Measurements from ENCODE around the gene SNRPD1.
A peak's percentile ranks its signal among the peaks of the same experiment; 100 is the strongest.
"Not testable (repeated sequence)": the region's sequence is repeated elsewhere in the genome, so short reads cannot be mapped to it uniquely, and the experiment has no call there.

SNRPD1 gene

DNA sequence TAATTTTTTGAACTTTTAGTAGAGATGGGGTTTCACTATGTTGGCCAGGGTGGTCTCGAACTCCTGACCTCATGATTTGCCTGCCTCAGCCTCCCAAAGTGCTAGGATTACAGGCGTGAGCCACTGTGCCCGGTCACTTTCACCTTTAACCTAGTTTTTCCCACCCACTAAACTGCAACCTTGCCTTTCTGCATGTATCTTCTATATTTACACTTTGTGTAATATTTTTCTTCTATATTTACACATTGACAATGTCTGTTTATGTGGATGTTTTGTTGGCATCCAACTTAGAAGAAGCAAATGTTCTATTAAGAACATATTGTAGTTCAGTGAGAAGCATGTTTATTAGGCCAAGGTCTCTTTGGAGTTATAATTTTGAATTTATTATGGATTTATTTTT is 26.7 kb downstream of the SNRPD1 start:
- DNase-seq: no peak

DNA sequence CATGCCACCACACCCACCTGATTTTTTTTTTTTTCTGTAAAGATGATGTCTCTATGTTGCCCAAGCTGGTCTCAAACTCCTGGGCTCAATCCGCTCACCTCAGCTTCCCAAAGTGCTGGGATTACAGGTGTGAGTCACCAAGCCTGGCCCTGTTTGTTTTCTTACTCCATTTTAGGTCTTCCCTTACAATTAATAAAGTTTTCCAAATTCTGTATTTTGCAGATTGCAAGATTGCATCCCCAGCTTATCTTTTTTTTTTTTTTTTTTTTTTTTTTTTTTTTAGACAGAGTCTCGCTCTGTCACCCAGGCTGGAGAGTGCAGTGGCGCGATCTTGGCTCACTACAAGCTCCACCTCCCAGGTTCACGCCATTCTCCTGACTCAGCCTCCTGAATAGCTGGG is 28.3 kb downstream of the SNRPD1 start:
- DNase-seq: not testable (repeated sequence)

DNA sequence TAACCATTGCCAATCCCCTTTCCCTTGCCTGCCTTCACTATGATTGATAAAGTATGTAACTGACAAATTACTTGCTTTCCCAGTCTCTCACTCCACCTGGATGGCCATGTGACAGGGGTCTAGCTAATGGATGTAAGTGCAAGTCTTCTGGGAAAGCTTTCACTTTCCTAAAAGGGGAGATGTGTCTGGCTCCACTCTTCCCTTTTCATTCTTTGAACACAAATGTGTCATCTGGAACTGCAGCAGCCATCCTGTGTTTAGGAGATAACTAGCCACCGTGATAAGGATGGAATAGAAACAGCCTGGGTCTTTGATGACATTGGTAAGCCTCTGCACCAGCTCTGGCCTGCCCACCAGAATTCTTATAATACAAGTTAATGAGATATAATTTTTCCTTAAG is 38.2 kb downstream of the SNRPD1 start:
- DNase-seq: no peak

DNA sequence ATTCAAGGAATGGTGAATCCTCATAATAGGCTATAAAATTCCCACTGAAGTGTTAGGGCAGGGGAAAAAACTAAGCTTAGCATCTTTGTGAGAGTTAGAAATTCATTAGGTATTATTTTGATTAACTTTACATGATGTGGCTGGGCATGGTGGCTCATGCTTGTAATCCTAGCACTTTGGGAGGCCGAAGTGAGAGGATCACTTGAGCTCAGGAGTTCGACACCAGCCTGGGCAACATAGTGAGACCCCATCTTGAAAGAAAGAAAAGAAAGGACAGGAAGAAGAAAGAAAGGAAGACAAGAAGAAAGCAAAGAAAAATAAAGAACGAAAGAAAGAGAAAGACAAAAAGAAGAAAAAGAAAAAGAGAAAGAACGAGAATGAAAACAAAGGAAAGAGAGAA is 40.0 kb downstream of the SNRPD1 start:
- DNase-seq: no peak

DNA sequence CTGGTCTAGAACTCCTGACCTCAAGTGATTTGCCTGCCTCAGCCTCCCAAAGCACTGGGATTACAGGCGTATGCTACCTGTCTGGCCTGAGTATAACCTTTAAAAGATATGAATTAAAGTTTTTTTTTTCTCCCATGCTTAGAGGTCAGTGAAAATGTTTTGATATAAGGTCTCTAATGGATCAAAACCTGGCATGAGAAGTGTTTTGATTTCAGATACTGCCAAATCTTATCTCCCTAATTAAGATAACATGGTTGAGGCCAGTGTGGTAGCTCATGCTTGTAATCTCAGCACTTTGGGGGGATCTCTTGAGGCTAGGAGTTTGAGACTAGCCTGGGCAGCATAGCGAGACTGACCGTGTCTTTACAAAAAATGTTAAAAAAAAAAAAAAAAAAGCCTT is 41.2 kb downstream of the SNRPD1 start:
- no peak for DNase-seq

DNA sequence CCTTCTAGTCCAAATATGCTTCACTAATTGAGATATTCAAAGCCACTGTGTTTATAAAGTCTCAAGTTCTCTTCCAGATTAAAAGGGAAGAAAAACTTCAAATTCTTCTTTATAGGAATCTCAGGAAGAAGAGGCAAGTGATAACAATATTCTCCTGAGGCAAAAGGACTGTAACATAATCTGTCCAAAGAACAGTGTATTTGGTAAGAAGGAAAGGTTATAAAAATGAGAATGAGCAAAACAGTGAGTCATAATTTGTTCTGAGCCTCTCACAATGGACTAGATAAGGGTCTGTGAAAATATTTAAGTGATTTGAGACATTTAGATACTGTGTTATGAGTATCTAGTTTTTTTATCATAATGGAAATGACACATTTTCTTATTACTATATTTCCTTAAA is 44.3 kb downstream of the SNRPD1 start:
- DNase-seq: no peak

DNA sequence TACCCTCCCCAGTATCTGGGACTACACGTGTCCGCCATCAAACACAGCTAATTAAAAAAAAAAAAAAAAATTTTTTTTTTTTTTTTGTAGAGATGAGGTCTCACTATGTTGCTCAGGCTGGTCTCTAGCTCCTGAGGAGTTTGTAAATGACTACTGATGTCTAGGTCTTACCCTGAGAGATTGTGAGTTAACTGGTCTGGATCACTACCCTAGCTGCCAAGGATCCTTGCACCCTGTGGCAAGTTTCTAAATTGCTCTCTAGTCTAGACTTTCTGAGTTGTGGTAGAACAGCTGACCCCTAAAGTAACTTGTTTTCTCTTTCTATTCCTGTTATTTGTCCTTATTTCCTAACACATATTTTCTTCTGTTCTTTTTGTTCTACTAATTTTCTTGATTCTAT is 48.0 kb downstream of the SNRPD1 start:
- DNase-seq: no peak

DNA sequence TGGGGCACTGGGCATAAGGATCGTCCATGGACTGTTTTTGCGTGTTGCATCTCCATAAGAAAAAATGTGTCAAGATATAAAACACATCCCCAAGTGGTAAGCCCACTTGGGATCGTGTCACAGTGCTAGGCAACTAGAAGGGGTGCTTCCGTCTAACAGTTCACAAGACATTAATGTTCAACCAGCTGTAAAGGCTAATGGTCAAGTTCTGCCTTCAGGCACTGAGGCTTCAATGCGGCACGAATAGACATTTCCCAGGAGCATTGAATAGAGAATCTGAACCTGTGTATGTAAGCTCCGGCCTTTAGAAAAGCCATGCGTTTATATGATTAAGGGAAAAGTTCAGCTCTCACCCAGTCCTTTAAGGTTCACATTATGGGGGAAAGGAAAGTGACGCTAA is 50.5 kb downstream of the SNRPD1 start:
- no peak for DNase-seq

DNA sequence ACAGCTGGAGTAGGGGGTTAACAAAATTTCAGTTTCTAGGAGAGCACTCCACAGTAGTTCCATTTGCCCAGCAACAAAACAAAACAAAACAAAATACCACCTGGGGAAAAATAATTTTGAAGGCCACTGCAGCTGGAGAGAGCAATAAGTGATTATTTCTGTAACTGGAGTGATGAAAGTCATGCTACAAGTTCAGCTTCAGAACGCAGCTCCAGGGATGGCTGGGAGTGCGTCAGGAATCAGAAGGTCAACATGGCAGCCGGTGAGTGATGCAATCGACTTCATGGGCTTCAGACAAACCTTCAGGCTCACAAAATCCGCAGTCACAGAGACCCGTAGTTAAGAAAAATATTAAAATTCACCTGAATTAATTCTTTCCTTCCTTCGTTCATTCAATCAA is 51.5 kb downstream of the SNRPD1 start:
- no peak for DNase-seq

DNA sequence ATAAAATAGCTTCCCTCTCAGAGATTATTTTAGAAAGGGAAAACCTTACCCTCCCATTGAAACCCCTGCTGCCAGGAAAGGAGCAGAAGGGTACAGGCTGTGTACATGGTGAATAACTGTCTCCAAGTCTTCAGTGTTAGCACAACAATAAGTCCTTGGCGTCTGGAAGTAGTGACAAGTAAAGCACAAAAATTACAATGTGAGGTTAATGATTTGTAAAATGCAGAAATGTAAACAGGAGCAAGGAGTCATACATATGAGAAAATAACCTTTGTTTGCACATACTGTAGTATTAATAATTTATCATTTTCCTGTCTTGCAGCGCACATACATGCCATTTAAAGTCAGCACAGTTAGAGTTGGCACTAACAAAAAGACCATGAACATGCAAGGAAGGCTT is 52.0 kb downstream of the SNRPD1 start:
- no peak for DNase-seq

DNA sequence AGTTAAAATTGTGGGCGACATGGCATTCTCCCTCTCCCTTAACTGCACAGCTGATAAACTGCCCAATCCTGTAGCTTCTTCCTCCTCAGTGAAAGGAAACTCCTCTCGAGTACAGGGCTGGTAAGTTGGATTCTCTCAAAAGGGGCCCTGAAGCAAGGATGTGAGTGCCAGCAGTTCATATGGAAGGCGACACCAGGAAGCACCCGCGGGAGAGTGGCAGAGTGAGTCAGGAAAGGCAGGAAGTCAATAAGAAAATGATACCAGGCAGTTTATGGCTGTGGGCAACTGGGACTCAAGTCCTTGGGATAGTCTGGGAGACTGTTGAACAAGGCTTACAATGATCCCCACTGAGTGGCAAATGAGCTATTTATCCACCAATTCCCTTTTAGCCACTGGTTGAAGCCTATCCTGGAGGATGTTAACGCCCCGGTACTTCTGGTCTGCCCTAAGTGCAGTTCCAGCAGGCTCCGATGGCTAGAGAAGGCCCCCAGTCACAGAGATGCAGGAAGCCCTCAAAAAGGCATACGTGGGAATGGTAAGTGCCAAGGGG is 57.7 kb downstream of the SNRPD1 start:
- DNase-seq: no peak

DNA sequence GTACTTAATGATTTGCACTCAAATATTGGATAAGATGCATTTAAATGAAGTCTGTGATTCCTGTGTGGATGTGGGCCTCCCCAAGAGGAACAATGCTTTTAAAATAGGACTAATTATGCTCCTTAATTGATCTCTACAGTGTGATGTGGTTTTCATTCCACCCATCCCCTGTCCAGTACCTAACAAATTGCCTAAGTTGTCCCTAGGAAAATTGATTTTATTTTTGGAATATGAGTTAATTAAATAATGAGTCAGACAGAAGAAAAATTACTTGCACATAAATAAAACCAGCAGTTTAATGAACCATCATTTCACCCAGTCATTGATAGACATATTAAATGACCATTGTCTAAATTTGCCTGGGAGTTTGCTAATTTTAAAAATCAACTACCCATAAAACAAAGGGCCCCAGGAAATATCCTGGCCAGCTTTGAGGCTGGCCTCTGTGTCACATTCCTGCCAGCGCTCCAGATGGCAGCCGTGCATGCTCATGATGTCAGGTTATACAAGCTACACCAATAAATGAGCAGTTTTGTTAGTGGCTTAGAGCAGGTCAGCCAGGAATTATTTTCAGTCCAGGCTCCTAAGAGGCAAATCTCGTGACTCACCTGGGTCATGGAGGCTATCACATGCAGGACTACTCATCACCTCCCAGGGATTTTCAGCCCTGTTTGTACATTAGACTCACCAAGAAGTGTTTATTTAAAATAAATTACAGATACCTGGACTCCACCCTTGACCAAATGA is 60.6 kb downstream of the SNRPD1 start:
- no peak for DNase-seq

DNA sequence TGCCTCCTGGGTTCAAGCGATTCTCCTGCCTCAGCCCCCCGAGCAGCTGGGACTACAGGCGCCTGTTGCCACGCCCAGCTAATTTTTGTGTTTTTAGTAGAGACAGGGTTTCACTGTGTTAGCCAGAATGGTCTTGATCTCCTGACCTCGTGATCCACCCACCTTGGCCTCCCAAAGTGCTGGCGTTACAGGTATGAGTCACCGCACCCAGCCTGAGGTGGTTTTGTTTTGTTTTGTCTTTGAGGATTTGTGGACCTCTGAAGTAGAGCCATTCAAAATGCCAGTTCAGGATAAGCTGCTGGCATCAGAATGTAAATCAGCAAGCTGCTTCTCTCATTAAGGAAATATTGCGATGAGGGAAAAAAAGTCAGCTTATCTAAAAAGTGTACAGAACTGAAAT is 63.2 kb downstream of the SNRPD1 start:
- DNase-seq: not testable (repeated sequence)

DNA sequence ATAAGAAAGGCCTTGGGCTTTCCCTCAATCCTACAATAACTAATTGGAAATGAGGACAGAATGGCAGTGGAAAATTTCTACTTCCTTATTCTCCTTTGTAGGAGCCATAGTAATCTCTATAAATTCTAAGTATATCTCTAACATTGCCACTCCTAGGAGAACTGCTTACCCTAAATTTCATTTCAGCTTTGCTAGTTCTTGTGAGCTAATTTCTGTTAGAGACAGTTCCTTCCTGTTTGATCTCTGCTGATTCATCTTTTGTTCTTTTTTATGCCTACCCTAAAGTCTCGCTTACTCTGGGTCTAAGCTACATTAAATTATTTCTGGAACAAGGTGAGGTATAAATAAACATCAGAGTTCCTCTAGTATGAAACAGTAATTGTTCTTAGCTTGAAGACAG is 66.7 kb downstream of the SNRPD1 start:
- DNase-seq: no peak

DNA sequence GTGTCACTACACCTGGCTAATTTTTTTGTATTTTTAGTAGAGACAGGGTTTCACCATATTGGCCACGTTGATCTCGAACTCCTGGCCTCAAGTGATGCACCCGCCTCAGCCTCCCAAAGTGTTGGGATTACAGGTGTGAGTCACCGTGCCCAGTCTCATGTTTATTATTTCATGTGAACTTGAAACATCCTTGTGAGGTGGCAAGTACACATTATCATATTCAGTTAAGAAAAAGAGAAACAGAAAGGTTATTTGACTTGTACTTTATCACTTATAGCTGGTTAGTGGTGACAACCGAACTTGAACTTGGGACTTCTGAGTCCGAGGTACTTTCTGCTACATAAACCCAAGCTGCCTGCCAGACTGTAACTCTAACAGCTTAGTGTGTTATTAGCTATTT is 68.0 kb downstream of the SNRPD1 start:
- DNase-seq: no peak

DNA sequence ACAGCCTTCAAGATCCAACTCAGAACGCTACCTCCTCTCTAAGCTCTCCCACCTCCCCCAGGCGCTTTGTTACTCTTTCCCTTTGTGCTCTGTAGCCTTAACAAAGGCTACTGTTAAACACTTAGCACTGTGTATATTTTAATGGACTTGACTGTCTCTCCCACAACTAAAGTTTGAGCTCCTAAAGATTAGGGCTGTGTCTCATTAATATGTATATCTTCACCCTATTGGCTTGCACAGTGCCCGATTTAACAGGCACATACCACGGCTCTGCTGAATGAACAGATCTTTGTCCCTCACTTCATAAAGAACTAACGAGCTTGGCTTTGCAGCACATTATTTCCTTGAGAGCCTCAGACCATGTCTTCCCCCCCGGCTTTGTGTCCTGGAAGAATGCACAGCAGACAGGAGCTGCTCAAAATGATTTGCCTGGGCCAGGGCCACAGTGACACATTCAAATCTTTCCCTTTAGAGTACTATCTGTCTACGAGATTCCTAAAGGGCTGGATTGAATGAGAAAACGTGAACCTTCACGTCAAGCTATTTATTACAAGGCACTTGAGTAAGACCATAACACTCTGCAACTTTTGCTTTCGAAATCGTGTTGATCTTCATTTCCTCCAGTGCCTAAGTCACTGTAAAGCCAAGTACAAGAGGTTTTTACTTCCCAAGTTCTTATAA is 70.4 kb downstream of the SNRPD1 start:
- peak in 1 of 4 experiments; percentile 1 for DNase-seq

All from activated CD4-positive, CD25-positive, alpha-beta regulatory T cell (primary cell).